H9 (cell line): ENCODE results near the gene VPS25. TPM values are rescaled to one million over a fixed set of nuclear protein-coding genes. Genes with fewer than 3 reads are reported as not detected.

Source experiments
- DNase-seq: peaks from one replicate; pipeline ENCODE4 v3.0.0-alpha.2; 2017
- H2AFZ ChIP-seq: one replicate; pipeline ENCODE4 v1.6.1; 2013; ENCODE audit warnings: mild to moderate bottlenecking, low read length, control low read depth, moderate library complexity
- H2AK5ac ChIP-seq: 2 replicates; pipeline ENCODE4 v1.6.1; 2013; ENCODE audit warnings: low read length, control low read depth, mixed read lengths; ENCODE audit not compliant: insufficient read length
- H2BK120ac ChIP-seq: one replicate; pipeline ENCODE4 v1.6.1; 2013; ENCODE audit warnings: low read depth, mild to moderate bottlenecking, low read length, control low read depth, inconsistent platforms; ENCODE audit not compliant: poor library complexity, severe bottlenecking
- H2BK12ac ChIP-seq: 2 replicates; pipeline ENCODE4 v1.6.1; 2013; ENCODE audit warnings: low read length, control low read depth, mixed read lengths, low read depth; ENCODE audit not compliant: insufficient read length
- H2BK15ac ChIP-seq: 2 replicates; pipeline ENCODE4 v1.6.1; 2013; ENCODE audit warnings: low read depth, low read length, control low read depth
- H2BK20ac ChIP-seq: one replicate; pipeline ENCODE4 v1.6.1; 2013; ENCODE audit warnings: low read depth, mild to moderate bottlenecking, low read length, control low read depth, inconsistent platforms; ENCODE audit not compliant: poor library complexity, severe bottlenecking
- H2BK5ac ChIP-seq: 2 replicates; pipeline ENCODE4 v1.6.1; 2013; ENCODE audit warnings: low read length, control low read depth, mixed read lengths; ENCODE audit not compliant: insufficient read length
- H3K14ac ChIP-seq: 2 replicates; pipeline ENCODE4 v1.6.1; 2013; ENCODE audit warnings: low read length, control low read depth; ENCODE audit not compliant: insufficient read depth
- H3K18ac ChIP-seq: 2 replicates; pipeline ENCODE4 v1.6.1; 2013; ENCODE audit warnings: low read depth, mild to moderate bottlenecking, mixed read lengths, low read length, control low read depth; ENCODE audit not compliant: insufficient read length
- H3K23ac ChIP-seq: 2 replicates; pipeline ENCODE4 v1.6.1; 2013; ENCODE audit warnings: low read length, control low read depth, mixed read lengths, low read depth; ENCODE audit not compliant: insufficient read length
- H3K23me2 ChIP-seq: 2 replicates; pipeline ENCODE4 v1.6.1; 2013; ENCODE audit warnings: low read depth, mild to moderate bottlenecking, mixed read lengths, low read length, control low read depth; ENCODE audit not compliant: insufficient read length, poor library complexity, severe bottlenecking
- H3K27ac ChIP-seq: 2 replicates; pipeline ENCODE4 v1.5.1; 2013; ENCODE audit warnings: low read length, control low read depth, mixed read lengths, low read depth; ENCODE audit not compliant: insufficient read length
- H3K27me3 ChIP-seq: 2 replicates; pipeline ENCODE4 v1.6.1; 2013; ENCODE audit warnings: low read length, control low read depth, inconsistent platforms; ENCODE audit not compliant: insufficient read depth
- H3K4ac ChIP-seq: 2 replicates; pipeline ENCODE4 v1.6.1; 2013; ENCODE audit warnings: low read depth, mild to moderate bottlenecking, control low read depth, inconsistent platforms, low read length, moderate library complexity
- H3K4me1 ChIP-seq: 2 replicates; pipeline ENCODE4 v1.6.1; 2013; ENCODE audit warnings: low read length, control low read depth, inconsistent platforms; ENCODE audit not compliant: insufficient read depth
- H3K4me2 ChIP-seq: 2 replicates; pipeline ENCODE4 v1.6.1; 2013; ENCODE audit warnings: low read length, control low read depth, mixed read lengths; ENCODE audit not compliant: insufficient read length, insufficient read depth
- H3K56ac ChIP-seq: 2 replicates; pipeline ENCODE4 v1.6.1; 2013; ENCODE audit warnings: low read depth, mild to moderate bottlenecking, mixed read lengths, low read length, control low read depth; ENCODE audit not compliant: insufficient read length
- H3K79me1 ChIP-seq: 2 replicates; pipeline ENCODE4 v1.6.1; 2013; ENCODE audit warnings: low read depth, mild to moderate bottlenecking, moderate library complexity, low read length, control low read depth, inconsistent platforms; ENCODE audit not compliant: insufficient read depth, poor library complexity, severe bottlenecking
- H3K79me2 ChIP-seq: 2 replicates; pipeline ENCODE4 v1.6.1; 2013; ENCODE audit warnings: low read length, control low read depth, inconsistent platforms; ENCODE audit not compliant: insufficient read depth
- H3K9ac ChIP-seq: 2 replicates; pipeline ENCODE4 v1.6.1; 2013; ENCODE audit warnings: low read length, control low read depth, mixed read lengths; ENCODE audit not compliant: insufficient read length; ENCODE audit errors: extremely low read depth
- H3K9me3 ChIP-seq: one replicate; pipeline ENCODE4 v1.6.1; 2013; ENCODE audit warnings: low read depth, low read length, inconsistent platforms; ENCODE audit not compliant: control insufficient read depth
- H3T11ph ChIP-seq: one replicate; pipeline ENCODE4 v1.6.1; 2013; ENCODE audit warnings: mild to moderate bottlenecking, low read length, control low read depth, inconsistent platforms
- H4K20me1 ChIP-seq: one replicate; pipeline ENCODE4 v1.6.1; 2013; ENCODE audit not compliant: control insufficient read depth, insufficient read length, insufficient read depth
- H4K5ac ChIP-seq: 2 replicates; pipeline ENCODE4 v1.6.1; 2013; ENCODE audit warnings: low read depth, mild to moderate bottlenecking, mixed read lengths, low read length, control low read depth; ENCODE audit not compliant: insufficient read length
- H4K8ac ChIP-seq: replicated peaks from 2 replicates; pipeline ENCODE4 v1.6.1; 2013; ENCODE audit warnings: low read length, control low read depth, mixed read lengths, low read depth; ENCODE audit not compliant: insufficient read length
- H4K91ac ChIP-seq: 2 replicates; pipeline ENCODE4 v1.6.1; 2013; ENCODE audit warnings: low read depth, mild to moderate bottlenecking, moderate library complexity, mixed read lengths, low read length, control low read depth; ENCODE audit not compliant: insufficient read length
- H3K27ac Mint-ChIP-seq, 3 experiments: 2 replicates in 2 of 3; 3 replicates in 1 of 3; pipeline ENCODE4 v1.8.0; 2020 to 2021; ENCODE audit warnings: mixed read lengths in 3 of 3, mild to moderate bottlenecking in 1 of 3, moderate library complexity in 1 of 3
- H3K27me3 Mint-ChIP-seq: 2 replicates; pipeline ENCODE4 v1.8.0; 2021; ENCODE audit warnings: low read depth, mild to moderate bottlenecking, moderate library complexity, mixed read lengths
- H3K36me3 Mint-ChIP-seq, 3 experiments: 2 replicates in 2 of 3; 3 replicates in 1 of 3; pipeline ENCODE4 v1.8.0; 2020 to 2021; ENCODE audit warnings: low read depth in 3 of 3, mixed read lengths in 3 of 3; ENCODE audit not compliant: insufficient read depth in 1 of 3
- H3K4me1 Mint-ChIP-seq, 2 experiments: 2 replicates each; pipeline ENCODE4 v1.8.0; 2020; ENCODE audit warnings: mixed read lengths in 2 of 2
- H3K4me3 Mint-ChIP-seq, 2 experiments: 2 replicates in 1 of 2; 3 replicates in 1 of 2; pipeline ENCODE4 v1.8.0; 2020 to 2021; ENCODE audit warnings: mild to moderate bottlenecking in 2 of 2, mixed read lengths in 2 of 2, moderate library complexity in 1 of 2
- H3K9me3 Mint-ChIP-seq, 2 experiments: 2 replicates in 1 of 2; 3 replicates in 1 of 2; pipeline ENCODE4 v1.8.0; 2020; ENCODE audit warnings: mild to moderate bottlenecking in 2 of 2, mixed read lengths in 2 of 2, moderate library complexity in 1 of 2
- CTCF ChIP-seq: fragments of 200-600 bp; sonication (generic); conservative IDR thresholded peaks from 3 replicates; pipeline ENCODE4 v1.8.0; 2021; ENCODE audit warnings: antibody characterized with exemption, mild to moderate bottlenecking
- WGBS: extraction: QIAGEN DNeasy Blood & Tissue Kit; methylation state at CpG from one replicate; pipeline ENCODE4 v1.1.7; 2013; ENCODE audit warnings: missing lambda C conversion rate, low lambda C conversion rate, mixed read lengths; ENCODE audit not compliant: insufficient read length; ENCODE audit errors: extremely low coverage; 5-methylcytosine and 5-hydroxymethylcytosine counted together
- microRNA-seq: library from miRNA; unstranded; fragments of <30 nt; microRNA quantifications from one replicate; pipeline ENCODE4, GENCODE V29; 2020; ENCODE audit warnings: borderline microRNAs expressed
- total RNA-seq: library from RNA; stranded (reverse); gene quantifications from 2 replicates; pipeline ENCODE4 v1.2.1, GENCODE V29; 2021

The VPS25 gene
- total RNA-seq, 1 experiment from 2014 or later = 113 TPM

- peaks cover 11 to 13% of the 10 kb centered on the region in 2 experiments for H3K4me1 Mint-ChIP-seq
- H3K9me3 Mint-ChIP-seq = no peaks in the 10 kb centered on the region; a peak in 1 of 5 replicates
- H3K27ac Mint-ChIP-seq = no peak overlapping the region
- H3K4ac ChIP-seq = no peak overlapping the region
- no peak overlapping the region for H4K5ac ChIP-seq
- TF ChIP-seq CTCF = no peak
- H2BK20ac ChIP-seq = no peak overlapping the region
- WGBS = no CpG with 5 or more reads among the region's 1 CpG
- peaks cover 3% of the 10 kb centered on the region; the same call in 1 of the 2 replicates for H3K79me2 ChIP-seq
- peaks cover 20% of the 10 kb centered on the region for H3K27me3 Mint-ChIP-seq
- H3K36me3 Mint-ChIP-seq = peaks cover 0 to 2% (median 0%) of the 10 kb centered on the region in 3 experiments; a peak in 1 of 7 replicates
- no peaks in the 10 kb centered on the region for H4K20me1 ChIP-seq
- H3K4me3 Mint-ChIP-seq = no peak overlapping the region
- H3K27ac ChIP-seq = no peak overlapping the region
- no peak overlapping the region for H2AK5ac ChIP-seq
- no peaks in the 10 kb centered on the region for H3K27me3 ChIP-seq
- H3K23me2 ChIP-seq = peaks cover 6% of the 10 kb centered on the region
- no peaks in the 10 kb centered on the region for H3K4me1 ChIP-seq
- H2BK120ac ChIP-seq = no peak overlapping the region
- H4K91ac ChIP-seq = no peak overlapping the region
- no peak overlapping the region for H3K14ac ChIP-seq
- no peak overlapping the region for H3K4me2 ChIP-seq
- no peak overlapping the region for H2BK12ac ChIP-seq
- no peak overlapping the region for H2BK15ac ChIP-seq
- H3K9me3 ChIP-seq = no peaks in the 10 kb centered on the region
- H3K18ac ChIP-seq = no peak overlapping the region
- no peak overlapping the region for H2BK5ac ChIP-seq
- no peak overlapping the region for H3K23ac ChIP-seq
- no peak overlapping the region for H3T11ph ChIP-seq
- DNase-seq = no peak
- H3K9ac ChIP-seq = no peak overlapping the region
- no peak overlapping the region for H4K8ac ChIP-seq
- no peaks in the 10 kb centered on the region for H3K79me1 ChIP-seq
- H2AFZ ChIP-seq = no peak overlapping the region
- H3K56ac ChIP-seq = no peak overlapping the region
Observed at GRCh38 chr17:42827472-42827871, 54.2 kb downstream of the VPS25 start.

Small RNAs within 50 kb of the gene (microRNA-seq; reads per million reads assigned to microRNA genes)
- gene MIR6781 = not detected

Other genes with a start within 250 kb of the VPS25 start
- gene NAGLU, start 237.2 kb upstream of the VPS25 start, total RNA-seq = 20.4 and 23.5 TPM in 2 replicates
- 1.3 and 1.5 TPM in 2 replicates for gene HSD17B1, start 220.5 kb upstream of the VPS25 start, total RNA-seq
- gene COASY, start 211.3 kb upstream of the VPS25 start, total RNA-seq = 81.4 and 84.1 TPM in 2 replicates
- gene MLX, start 206.3 kb upstream of the VPS25 start, total RNA-seq = 42.1 and 45.3 TPM in 2 replicates
- 36.0 and 37.4 TPM in 2 replicates for gene PSMC3IP, start 195.7 kb upstream of the VPS25 start, total RNA-seq
- 47.3 and 51.1 TPM in 2 replicates for gene RETREG3, start 164.1 kb upstream of the VPS25 start, total RNA-seq
- gene TUBG1, start 163.8 kb upstream of the VPS25 start, total RNA-seq = 117 and 122 TPM in 2 replicates
- 20.4 and 22.0 TPM in 2 replicates for gene TUBG2, start 114.2 kb upstream of the VPS25 start, total RNA-seq
- 21.4 and 22.3 TPM in 2 replicates for gene PLEKHH3, start 96.5 kb upstream of the VPS25 start, total RNA-seq
- gene CCR10, start 91.6 kb upstream of the VPS25 start, total RNA-seq = 1.0 TPM in 2 replicates
- gene CNTNAP1, start 90.9 kb upstream of the VPS25 start, total RNA-seq = 7.5 and 7.7 TPM in 2 replicates
- gene EZH1, start 28.4 kb upstream of the VPS25 start, total RNA-seq = 17.9 and 18.6 TPM in 2 replicates
- gene RAMP2, start 12.2 kb upstream of the VPS25 start, total RNA-seq = 10.9 and 11.7 TPM in 2 replicates
- gene WNK4, start 7.2 kb downstream of the VPS25 start, total RNA-seq = 1.9 and 2.6 TPM in 2 replicates
- gene COA3, start 25.3 kb downstream of the VPS25 start, total RNA-seq = 74.2 and 76.9 TPM in 2 replicates
- not detected in 2 replicates for gene CNTD1, start 25.4 kb downstream of the VPS25 start, total RNA-seq
- gene BECN1, start 50.8 kb downstream of the VPS25 start, total RNA-seq = 60.1 and 69.2 TPM in 2 replicates
- gene PSME3, start 59.9 kb downstream of the VPS25 start, total RNA-seq = 205 and 222 TPM in 2 replicates
- 5.7 and 7.1 TPM in 2 replicates for gene AOC2, start 71.1 kb downstream of the VPS25 start, total RNA-seq
- 2.6 and 2.8 TPM in 2 replicates for gene AOC3, start 77.8 kb downstream of the VPS25 start, total RNA-seq
- gene G6PC1, start 127.3 kb downstream of the VPS25 start, total RNA-seq = not detected in 2 replicates
- gene AARSD1, start 191.0 kb downstream of the VPS25 start, total RNA-seq = 65.1 and 68.7 TPM in 2 replicates
- gene PTGES3L, start 206.6 kb downstream of the VPS25 start, total RNA-seq = 4.0 and 4.2 TPM in 2 replicates
- 18.3 and 18.8 TPM in 2 replicates for gene RUNDC1, start 207.1 kb downstream of the VPS25 start, total RNA-seq
- gene RPL27, start 225.0 kb downstream of the VPS25 start, total RNA-seq = 1,514 and 1,552 TPM in 2 replicates
- 3.1 and 4.2 TPM in 2 replicates for gene IFI35, start 233.3 kb downstream of the VPS25 start, total RNA-seq
- 262 and 274 TPM in 2 replicates for gene VAT1, start 248.9 kb downstream of the VPS25 start, total RNA-seq